H9 (cell line): ENCODE results near the gene FAT1. TPM values are rescaled to one million over a fixed set of nuclear protein-coding genes. Genes with fewer than 3 reads are reported as not detected.
"Not testable (repeated sequence)": the region's sequence is repeated elsewhere in the genome, so short reads cannot be mapped to it uniquely, and the experiment has no call there.

ENCODE experiments used
- DNase-seq: peaks from one replicate; pipeline ENCODE4 v3.0.0-alpha.2; 2017
- H2AFZ ChIP-seq: one replicate; pipeline ENCODE4 v1.6.1; 2013; ENCODE audit warnings: mild to moderate bottlenecking, low read length, control low read depth, moderate library complexity
- H2AK5ac ChIP-seq: 2 replicates; pipeline ENCODE4 v1.6.1; 2013; ENCODE audit warnings: low read length, control low read depth, mixed read lengths; ENCODE audit not compliant: insufficient read length
- H2BK120ac ChIP-seq: one replicate; pipeline ENCODE4 v1.6.1; 2013; ENCODE audit warnings: low read depth, mild to moderate bottlenecking, low read length, control low read depth, inconsistent platforms; ENCODE audit not compliant: poor library complexity, severe bottlenecking
- H2BK12ac ChIP-seq: 2 replicates; pipeline ENCODE4 v1.6.1; 2013; ENCODE audit warnings: low read length, control low read depth, mixed read lengths, low read depth; ENCODE audit not compliant: insufficient read length
- H2BK15ac ChIP-seq: 2 replicates; pipeline ENCODE4 v1.6.1; 2013; ENCODE audit warnings: low read depth, low read length, control low read depth
- H2BK20ac ChIP-seq: one replicate; pipeline ENCODE4 v1.6.1; 2013; ENCODE audit warnings: low read depth, mild to moderate bottlenecking, low read length, control low read depth, inconsistent platforms; ENCODE audit not compliant: poor library complexity, severe bottlenecking
- H2BK5ac ChIP-seq: 2 replicates; pipeline ENCODE4 v1.6.1; 2013; ENCODE audit warnings: low read length, control low read depth, mixed read lengths; ENCODE audit not compliant: insufficient read length
- H3K14ac ChIP-seq: 2 replicates; pipeline ENCODE4 v1.6.1; 2013; ENCODE audit warnings: low read length, control low read depth; ENCODE audit not compliant: insufficient read depth
- H3K18ac ChIP-seq: 2 replicates; pipeline ENCODE4 v1.6.1; 2013; ENCODE audit warnings: low read depth, mild to moderate bottlenecking, mixed read lengths, low read length, control low read depth; ENCODE audit not compliant: insufficient read length
- H3K23ac ChIP-seq: 2 replicates; pipeline ENCODE4 v1.6.1; 2013; ENCODE audit warnings: low read length, control low read depth, mixed read lengths, low read depth; ENCODE audit not compliant: insufficient read length
- H3K23me2 ChIP-seq: 2 replicates; pipeline ENCODE4 v1.6.1; 2013; ENCODE audit warnings: low read depth, mild to moderate bottlenecking, mixed read lengths, low read length, control low read depth; ENCODE audit not compliant: insufficient read length, poor library complexity, severe bottlenecking
- H3K27ac ChIP-seq: 2 replicates; pipeline ENCODE4 v1.5.1; 2013; ENCODE audit warnings: low read length, control low read depth, mixed read lengths, low read depth; ENCODE audit not compliant: insufficient read length
- H3K27me3 ChIP-seq: 2 replicates; pipeline ENCODE4 v1.6.1; 2013; ENCODE audit warnings: low read length, control low read depth, inconsistent platforms; ENCODE audit not compliant: insufficient read depth
- H3K4ac ChIP-seq: 2 replicates; pipeline ENCODE4 v1.6.1; 2013; ENCODE audit warnings: low read depth, mild to moderate bottlenecking, control low read depth, inconsistent platforms, low read length, moderate library complexity
- H3K4me1 ChIP-seq: 2 replicates; pipeline ENCODE4 v1.6.1; 2013; ENCODE audit warnings: low read length, control low read depth, inconsistent platforms; ENCODE audit not compliant: insufficient read depth
- H3K4me2 ChIP-seq: 2 replicates; pipeline ENCODE4 v1.6.1; 2013; ENCODE audit warnings: low read length, control low read depth, mixed read lengths; ENCODE audit not compliant: insufficient read length, insufficient read depth
- H3K56ac ChIP-seq: 2 replicates; pipeline ENCODE4 v1.6.1; 2013; ENCODE audit warnings: low read depth, mild to moderate bottlenecking, mixed read lengths, low read length, control low read depth; ENCODE audit not compliant: insufficient read length
- H3K79me1 ChIP-seq: 2 replicates; pipeline ENCODE4 v1.6.1; 2013; ENCODE audit warnings: low read depth, mild to moderate bottlenecking, moderate library complexity, low read length, control low read depth, inconsistent platforms; ENCODE audit not compliant: insufficient read depth, poor library complexity, severe bottlenecking
- H3K79me2 ChIP-seq: 2 replicates; pipeline ENCODE4 v1.6.1; 2013; ENCODE audit warnings: low read length, control low read depth, inconsistent platforms; ENCODE audit not compliant: insufficient read depth
- H3K9ac ChIP-seq: 2 replicates; pipeline ENCODE4 v1.6.1; 2013; ENCODE audit warnings: low read length, control low read depth, mixed read lengths; ENCODE audit not compliant: insufficient read length; ENCODE audit errors: extremely low read depth
- H3K9me3 ChIP-seq: one replicate; pipeline ENCODE4 v1.6.1; 2013; ENCODE audit warnings: low read depth, low read length, inconsistent platforms; ENCODE audit not compliant: control insufficient read depth
- H3T11ph ChIP-seq: one replicate; pipeline ENCODE4 v1.6.1; 2013; ENCODE audit warnings: mild to moderate bottlenecking, low read length, control low read depth, inconsistent platforms
- H4K20me1 ChIP-seq: one replicate; pipeline ENCODE4 v1.6.1; 2013; ENCODE audit not compliant: control insufficient read depth, insufficient read length, insufficient read depth
- H4K5ac ChIP-seq: 2 replicates; pipeline ENCODE4 v1.6.1; 2013; ENCODE audit warnings: low read depth, mild to moderate bottlenecking, mixed read lengths, low read length, control low read depth; ENCODE audit not compliant: insufficient read length
- H4K8ac ChIP-seq: replicated peaks from 2 replicates; pipeline ENCODE4 v1.6.1; 2013; ENCODE audit warnings: low read length, control low read depth, mixed read lengths, low read depth; ENCODE audit not compliant: insufficient read length
- H4K91ac ChIP-seq: 2 replicates; pipeline ENCODE4 v1.6.1; 2013; ENCODE audit warnings: low read depth, mild to moderate bottlenecking, moderate library complexity, mixed read lengths, low read length, control low read depth; ENCODE audit not compliant: insufficient read length
- H3K27ac Mint-ChIP-seq, 3 experiments: 2 replicates in 2 of 3; 3 replicates in 1 of 3; pipeline ENCODE4 v1.8.0; 2020 to 2021; ENCODE audit warnings: mixed read lengths in 3 of 3, mild to moderate bottlenecking in 1 of 3, moderate library complexity in 1 of 3
- H3K27me3 Mint-ChIP-seq: 2 replicates; pipeline ENCODE4 v1.8.0; 2021; ENCODE audit warnings: low read depth, mild to moderate bottlenecking, moderate library complexity, mixed read lengths
- H3K36me3 Mint-ChIP-seq, 3 experiments: 2 replicates in 2 of 3; 3 replicates in 1 of 3; pipeline ENCODE4 v1.8.0; 2020 to 2021; ENCODE audit warnings: low read depth in 3 of 3, mixed read lengths in 3 of 3; ENCODE audit not compliant: insufficient read depth in 1 of 3
- H3K4me1 Mint-ChIP-seq, 2 experiments: 2 replicates each; pipeline ENCODE4 v1.8.0; 2020; ENCODE audit warnings: mixed read lengths in 2 of 2
- H3K4me3 Mint-ChIP-seq, 2 experiments: 2 replicates in 1 of 2; 3 replicates in 1 of 2; pipeline ENCODE4 v1.8.0; 2020 to 2021; ENCODE audit warnings: mild to moderate bottlenecking in 2 of 2, mixed read lengths in 2 of 2, moderate library complexity in 1 of 2
- H3K9me3 Mint-ChIP-seq, 2 experiments: 2 replicates in 1 of 2; 3 replicates in 1 of 2; pipeline ENCODE4 v1.8.0; 2020; ENCODE audit warnings: mild to moderate bottlenecking in 2 of 2, mixed read lengths in 2 of 2, moderate library complexity in 1 of 2
- WGBS: extraction: QIAGEN DNeasy Blood & Tissue Kit; methylation state at CpG from one replicate; pipeline ENCODE4 v1.1.7; 2013; ENCODE audit warnings: missing lambda C conversion rate, low lambda C conversion rate, mixed read lengths; ENCODE audit not compliant: insufficient read length; ENCODE audit errors: extremely low coverage; 5-methylcytosine and 5-hydroxymethylcytosine counted together
- total RNA-seq: library from RNA; stranded (reverse); gene quantifications from 2 replicates; pipeline ENCODE4 v1.2.1, GENCODE V29; 2021
- TF ChIP-seq, protein P1 (sequence below): fragments of 200-600 bp; sonication (generic); conservative IDR thresholded peaks from 3 replicates; pipeline ENCODE4 v1.8.0; 2021; ENCODE audit warnings: antibody characterized with exemption, mild to moderate bottlenecking

FAT1 gene
- total RNA-seq, 1 experiment from 2014 or later: 173 TPM

DNA sequence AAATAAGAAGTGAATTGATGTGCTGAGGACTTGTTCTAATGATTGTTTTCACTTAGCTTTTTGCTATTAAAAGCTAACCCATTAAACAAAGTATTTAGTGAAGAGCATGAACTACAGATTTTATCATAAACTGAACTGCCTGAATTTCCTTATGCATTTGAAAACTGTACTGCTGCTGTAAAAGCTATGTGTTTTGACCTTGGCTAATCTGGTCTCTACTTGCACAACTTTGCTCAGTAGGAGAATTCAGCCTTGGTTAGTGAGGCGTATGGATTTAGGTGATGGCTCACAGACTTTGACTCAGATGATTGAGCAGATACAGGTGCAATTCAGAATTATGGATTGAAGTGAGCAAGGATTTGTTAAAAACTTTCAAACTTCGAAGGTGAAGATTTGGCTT, 38.7 kb upstream of the FAT1 start:
- Mint-ChIP-seq H3K4me3 (no peak overlapping the region), H3K9me3 (no peaks in the 10 kb centered on the region; a peak in 1 of 5 replicates), H3K27me3 (no peaks in the 10 kb centered on the region), H3K4me1 (peaks cover 6 to 10% of the 10 kb centered on the region in 2 experiments), H3K36me3 (no peaks in the 10 kb centered on the region), H3K27ac (no peak overlapping the region)
- no peak overlapping the region for H3K18ac ChIP-seq
- H2BK120ac ChIP-seq: no peak overlapping the region
- no peak overlapping the region for H3K56ac ChIP-seq
- H2BK12ac ChIP-seq: no peak overlapping the region
- no peak for DNase-seq
- WGBS: no CpG with 5 or more reads among the region's 2 CpGs
- no peaks in the 10 kb centered on the region for H3K27me3 ChIP-seq
- no peak overlapping the region for H3K9ac ChIP-seq
- no peaks in the 10 kb centered on the region for H3K79me1 ChIP-seq
- H4K5ac ChIP-seq: no peak overlapping the region
- H3K9me3 ChIP-seq: no peaks in the 10 kb centered on the region
- no peak overlapping the region for H2AK5ac ChIP-seq
- no peak overlapping the region for H3K4ac ChIP-seq
- no peaks in the 10 kb centered on the region for H3K4me1 ChIP-seq
- H2BK15ac ChIP-seq: no peak overlapping the region
- H4K91ac ChIP-seq: no peak overlapping the region
- no peaks in the 10 kb centered on the region for H4K20me1 ChIP-seq
- H3K4me2 ChIP-seq: no peak overlapping the region
- H3K14ac ChIP-seq: no peak overlapping the region
- H3K79me2 ChIP-seq: no peaks in the 10 kb centered on the region
- H2BK5ac ChIP-seq: no peak overlapping the region
- TF ChIP-seq, protein P1, sequence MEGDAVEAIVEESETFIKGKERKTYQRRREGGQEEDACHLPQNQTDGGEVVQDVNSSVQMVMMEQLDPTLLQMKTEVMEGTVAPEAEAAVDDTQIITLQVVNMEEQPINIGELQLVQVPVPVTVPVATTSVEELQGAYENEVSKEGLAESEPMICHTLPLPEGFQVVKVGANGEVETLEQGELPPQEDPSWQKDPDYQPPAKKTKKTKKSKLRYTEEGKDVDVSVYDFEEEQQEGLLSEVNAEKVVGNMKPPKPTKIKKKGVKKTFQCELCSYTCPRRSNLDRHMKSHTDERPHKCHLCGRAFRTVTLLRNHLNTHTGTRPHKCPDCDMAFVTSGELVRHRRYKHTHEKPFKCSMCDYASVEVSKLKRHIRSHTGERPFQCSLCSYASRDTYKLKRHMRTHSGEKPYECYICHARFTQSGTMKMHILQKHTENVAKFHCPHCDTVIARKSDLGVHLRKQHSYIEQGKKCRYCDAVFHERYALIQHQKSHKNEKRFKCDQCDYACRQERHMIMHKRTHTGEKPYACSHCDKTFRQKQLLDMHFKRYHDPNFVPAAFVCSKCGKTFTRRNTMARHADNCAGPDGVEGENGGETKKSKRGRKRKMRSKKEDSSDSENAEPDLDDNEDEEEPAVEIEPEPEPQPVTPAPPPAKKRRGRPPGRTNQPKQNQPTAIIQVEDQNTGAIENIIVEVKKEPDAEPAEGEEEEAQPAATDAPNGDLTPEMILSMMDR: no peak
- H3K27ac ChIP-seq: no peak overlapping the region
- no peak overlapping the region for H3K23ac ChIP-seq
- no peaks in the 10 kb centered on the region for H3K23me2 ChIP-seq
- H4K8ac ChIP-seq: no peak overlapping the region
- H2BK20ac ChIP-seq: no peak overlapping the region
- no peak overlapping the region for H3T11ph ChIP-seq
- H2AFZ ChIP-seq: no peak overlapping the region

DNA sequence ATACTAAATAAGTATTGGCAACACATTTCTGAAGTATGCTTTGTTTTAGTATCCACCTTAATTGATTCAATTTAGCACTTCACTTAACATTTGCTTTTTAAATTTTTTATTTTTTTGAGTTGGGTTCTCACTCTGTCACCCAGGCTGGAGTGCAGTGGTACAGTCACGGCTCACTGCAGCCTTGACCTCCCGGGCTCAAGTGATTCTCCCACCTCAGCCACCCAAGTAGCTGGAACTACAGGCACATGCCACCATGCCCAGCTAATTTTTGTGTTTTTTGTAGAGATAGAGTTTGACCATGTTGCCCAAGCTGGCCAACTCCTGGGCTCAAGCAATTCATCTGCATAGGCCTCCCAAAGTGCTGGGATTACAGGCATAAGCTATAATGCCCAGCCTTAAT, 38.3 kb upstream of the FAT1 start:
- H3K79me1 ChIP-seq, H2BK120ac ChIP-seq, H4K20me1 ChIP-seq, H2BK5ac ChIP-seq, H2BK15ac ChIP-seq, H3K4me2 ChIP-seq, H3K9ac ChIP-seq, H3K23ac ChIP-seq, H3K4me3 Mint-ChIP-seq, H4K8ac ChIP-seq, H3K4me1 ChIP-seq, H3K36me3 Mint-ChIP-seq, H3K18ac ChIP-seq, H3K27ac Mint-ChIP-seq, H2BK12ac ChIP-seq, H3K79me2 ChIP-seq, H3K56ac ChIP-seq, H4K5ac ChIP-seq, H3K9me3 Mint-ChIP-seq, H4K91ac ChIP-seq, DNase-seq, H3K9me3 ChIP-seq, H2AFZ ChIP-seq, H3T11ph ChIP-seq, H3K14ac ChIP-seq, H2BK20ac ChIP-seq, H3K23me2 ChIP-seq, H3K27me3 Mint-ChIP-seq, H3K4ac ChIP-seq, H2AK5ac ChIP-seq, H3K27me3 ChIP-seq, H3K27ac ChIP-seq: not testable (repeated sequence)
- no CpG with 5 or more reads among the region's 2 CpGs for WGBS
- H3K4me1 Mint-ChIP-seq: peaks cover 6 to 10% of the 10 kb centered on the region in 2 experiments
